ENCODE data around the gene SLCO3A1. TPM values are rescaled to one million over a fixed set of nuclear protein-coding genes. Genes with fewer than 3 reads are reported as not detected.

Gene SLCO3A1
- total RNA-seq, 4 donors from 2014 or later, result 10.9 to 18.1 (median 14.2) TPM

- Histone ChIP-seq H3K36me3 (no peaks in the 10 kb centered on the region), H3K4me1 (peaks cover 4 to 52% (median 28%) of the 10 kb centered on the region in 3 donors), H3K9me3 (peaks cover 0 to 7% (median 0%) of the 10 kb centered on the region in 3 donors), H3K27me3 (no peaks in the 10 kb centered on the region), H3K27ac (peak overlapping the region in 1 of 4 donors; percentile 80), H3K4me3 (no peak overlapping the region)
- no peak for DNase-seq
- WGBS, 2 donors, result 83 to 84% methylated on average over 12 to 13 of the region's 14 CpGs
- TF ChIP-seq CTCF (IDR thresholded peaks at IDR 0.05) (no peak), POLR2A (IDR thresholded peaks at IDR 0.05) (no peak)
- intact Hi-C loops (cut with DNase I), result no loop called here
These were observed 44.3 kb downstream of the SLCO3A1 start for GRCh38 chr15:91897585-91898372.

GRCh38 chr15:91898843-91899242, 45.3 kb downstream of the SLCO3A1 start:
- Histone ChIP-seq H3K4me3 (no peak overlapping the region), H3K4me1 (peaks cover 4 to 51% (median 28%) of the 10 kb centered on the region in 3 donors), H3K36me3 (no peaks in the 10 kb centered on the region), H3K9me3 (peaks cover 0 to 7% (median 0%) of the 10 kb centered on the region in 3 donors), H3K27ac (no peak overlapping the region), H3K27me3 (no peaks in the 10 kb centered on the region)
- intact Hi-C loops (cut with DNase I), result no loop called here
- no peak for DNase-seq
- 92 to 95% methylated on average over 3 of the region's 3 CpGs for WGBS, 2 donors
- no peak for TF ChIP-seq CTCF (IDR thresholded peaks at IDR 0.05)
- no peak for TF ChIP-seq POLR2A (IDR thresholded peaks at IDR 0.05)

GRCh38 chr15:91904942-91905341, 51.4 kb downstream of the SLCO3A1 start:
- no peaks in the 10 kb centered on the region for H3K27me3 ChIP-seq
- 95 to 100% methylated on average over 1 of the region's 1 CpG for WGBS, 2 donors
- H3K4me3 ChIP-seq, result no peak overlapping the region
- peaks cover 0 to 7% (median 0%) of the 10 kb centered on the region in 3 donors for H3K9me3 ChIP-seq
- peaks cover 0 to 5% (median 0%) of the 10 kb centered on the region in 3 donors for H3K36me3 ChIP-seq
- TF ChIP-seq POLR2A (IDR thresholded peaks at IDR 0.05) (no peak), CTCF (IDR thresholded peaks at IDR 0.05) (no peak)
- DNase-seq, result no peak
- intact Hi-C loops (cut with DNase I), result no loop called here
- no peak overlapping the region for H3K27ac ChIP-seq
- peaks cover 5 to 26% (median 7%) of the 10 kb centered on the region in 3 donors for H3K4me1 ChIP-seq

- Histone ChIP-seq H3K4me3 (no peak overlapping the region), H3K9me3 (no peaks in the 10 kb centered on the region), H3K4me1 (peaks cover 7 to 38% (median 7%) of the 10 kb centered on the region in 3 donors), H3K27me3 (no peaks in the 10 kb centered on the region), H3K36me3 (peaks cover 0 to 6% (median 0%) of the 10 kb centered on the region in 3 donors), H3K27ac (peak overlapping the region; percentile 17 to 69 (median 42))
- TF ChIP-seq POLR2A (IDR thresholded peaks at IDR 0.05) (no peak), CTCF (IDR thresholded peaks at IDR 0.05) (no peak)
- intact Hi-C loops (cut with DNase I), result no loop called here
- DNase-seq, result no peak
- WGBS, 2 donors, result 35 to 46% methylated on average over 3 of the region's 3 CpGs
These were observed 54.9 kb downstream of the SLCO3A1 start for GRCh38 chr15:91908391-91908790.

- Histone ChIP-seq H3K4me3 (no peak overlapping the region), H3K27ac (peak overlapping the region in 1 of 4 donors; percentile 69), H3K27me3 (no peaks in the 10 kb centered on the region), H3K9me3 (no peaks in the 10 kb centered on the region), H3K36me3 (peaks cover 0 to 6% (median 0%) of the 10 kb centered on the region in 3 donors), H3K4me1 (peaks cover 7 to 45% (median 12%) of the 10 kb centered on the region in 3 donors)
- DNase-seq, result no peak
- TF ChIP-seq POLR2A (IDR thresholded peaks at IDR 0.05) (no peak), CTCF (IDR thresholded peaks at IDR 0.05) (no peak)
- intact Hi-C loops (cut with DNase I), result no loop called here
- 80 to 97% methylated on average over 1 to 2 of the region's 2 CpGs for WGBS, 2 donors
These were observed 55.6 kb downstream of the SLCO3A1 start for GRCh38 chr15:91909111-91909510.
